Caco-2 (cell line): ENCODE data around the gene ELSPBP1. TPM values are rescaled to one million over a fixed set of nuclear protein-coding genes. Genes with fewer than 3 reads are reported as not detected.

ENCODE experiments used
- BruUV-seq: library from RNA; stranded (reverse); fragments of 400-500 nt; replicated peaks from 2 replicates; lab custom pipeline; 2021; lab: Mats Ljungman, UMichigan
- CTCF ChIA-PET: fragments of 300-600 bp; sonication (Branson Sonifier 250); formaldehyde crosslinking; loops from one replicate; lab custom pipeline; 2022; ENCODE audit warnings: antibody characterized with exemption; lab: Charles Lee
- POLR2A ChIA-PET: fragments of 300-600 bp; sonication (Branson Sonifier 250); formaldehyde crosslinking; loops from one replicate; lab custom pipeline; 2022; ENCODE audit warnings: antibody characterized with exemption; lab: Charles Lee
- DNase-seq, 2 experiments: peaks; one replicate each; pipeline versions ENCODE4 v3.0.0 to v3.0.0-alpha.2; 2020 to 2022
- H3K27me3 ChIP-seq: replicated peaks from 2 replicates; pipeline ENCODE4 v1.6.0; 2011; ENCODE audit warnings: low read length; ENCODE audit not compliant: control insufficient read depth, insufficient read depth
- H3K36me3 ChIP-seq: 2 replicates; pipeline ENCODE4 v1.5.1; 2011; ENCODE audit warnings: low read length; ENCODE audit not compliant: control insufficient read depth, insufficient read depth
- H3K4me1 ChIP-seq: fragments of 250-450 bp; sonication (Bioruptor Pico); 2 replicates; pipeline ENCODE4 v1.5.1; 2020; ENCODE audit warnings: mild to moderate bottlenecking
- H3K4me3 ChIP-seq: 2 replicates; pipeline ENCODE4 v1.5.1; 2011; ENCODE audit warnings: low read depth, mild to moderate bottlenecking, control low read depth, low read length
- H3K9me3 ChIP-seq: fragments of 250-450 bp; sonication (Bioruptor Pico); 2 replicates; pipeline ENCODE4 v1.5.1; 2020; ENCODE audit warnings: mild to moderate bottlenecking, moderate library complexity
- H3K27ac Mint-ChIP-seq: one replicate; pipeline ENCODE4 v1.8.0; 2022; ENCODE audit warnings: mixed read lengths; ENCODE audit not compliant: unreplicated experiment
- H3K27me3 Mint-ChIP-seq: one replicate; pipeline ENCODE4 v1.8.0; 2022; ENCODE audit warnings: mixed read lengths; ENCODE audit not compliant: insufficient read depth, unreplicated experiment
- H3K36me3 Mint-ChIP-seq: one replicate; pipeline ENCODE4 v1.8.0; 2022; ENCODE audit warnings: mild to moderate bottlenecking, mixed read lengths; ENCODE audit not compliant: insufficient read depth, unreplicated experiment
- H3K4me1 Mint-ChIP-seq: one replicate; pipeline ENCODE4 v1.8.0; 2022; ENCODE audit warnings: low read depth, mixed read lengths; ENCODE audit not compliant: unreplicated experiment
- H3K4me3 Mint-ChIP-seq: one replicate; pipeline ENCODE4 v1.8.0; 2022; ENCODE audit warnings: mild to moderate bottlenecking, moderate library complexity, mixed read lengths; ENCODE audit not compliant: unreplicated experiment
- H3K9me3 Mint-ChIP-seq: one replicate; pipeline ENCODE4 v1.8.0; 2022; ENCODE audit warnings: mixed read lengths; ENCODE audit not compliant: unreplicated experiment
- CTCF ChIP-seq, 2 experiments: fragments of 200-600 bp in 1 of 2; IDR thresholded peaks; 1 replicate in 1 of 2; 2 replicates in 1 of 2; pipeline versions ENCODE4 v1.5.1 to v1.8.0; 2011 to 2022; ENCODE audit warnings: antibody characterized with exemption in 1 of 2, control low read depth in 1 of 2, inconsistent platforms in 1 of 2, low read depth in 1 of 2, low read length in 1 of 2, mild to moderate bottlenecking in 1 of 2, moderate library complexity in 1 of 2; ENCODE audit not compliant: insufficient read depth in 1 of 2, severe bottlenecking in 1 of 2, unreplicated experiment in 1 of 2
- intact Hi-C: fragments of 100-400 bp; cut with micrococcal nuclease; formaldehyde crosslinking; loops from one replicate; pipeline ENCODE4 v1.10.0; 2022; ENCODE audit not compliant: unreplicated experiment
- total RNA-seq: library from RNA; stranded (reverse); gene quantifications from 2 replicates; pipeline ENCODE4 v1.2.3, GENCODE V29; 2022

Gene ELSPBP1
- total RNA-seq, 1 experiment from 2014 or later, result not detected

- CTCF ChIA-PET, result no interaction called here
- Histone ChIP-seq H3K27me3 (no peaks in the 10 kb centered on the region), H3K4me1 (no peaks in the 10 kb centered on the region), H3K36me3 (no peaks in the 10 kb centered on the region), H3K9me3 (peaks cover 7% of the 10 kb centered on the region; the same call in 1 of the 2 replicates), H3K4me3 (no peak overlapping the region)
- no peak overlapping the region for H3K4me3 Mint-ChIP-seq
- H3K27me3 Mint-ChIP-seq, result peaks cover 15% of the 10 kb centered on the region
- H3K9me3 Mint-ChIP-seq, result peaks cover 10% of the 10 kb centered on the region
- no peak overlapping the region for H3K27ac Mint-ChIP-seq
- H3K4me1 Mint-ChIP-seq, result no peaks in the 10 kb centered on the region
- DNase-seq, result no peak
- no peak for TF ChIP-seq CTCF (IDR thresholded peaks at IDR 0.05; ENCODE audit: insufficient read depth in 1 of 2, low read depth in 1 of 2, low read length in 1 of 2, severe bottlenecking in 1 of 2, unreplicated experiment in 1 of 2)
- intact Hi-C loops, result no loop called here
- no TSS peak for BruUV-seq
- no peaks in the 10 kb centered on the region for H3K36me3 Mint-ChIP-seq
- POLR2A ChIA-PET, result no interaction called here
These were observed 58.6 kb downstream of the ELSPBP1 start for GRCh38 chr19:48053076-48053475.

GRCh38 chr19:48053856-48054255, 59.4 kb downstream of the ELSPBP1 start:
- Mint-ChIP-seq H3K27ac (no peak overlapping the region), H3K4me1 (no peaks in the 10 kb centered on the region), H3K9me3 (peaks cover 10% of the 10 kb centered on the region), H3K4me3 (no peak overlapping the region), H3K27me3 (peaks cover 14% of the 10 kb centered on the region), H3K36me3 (no peaks in the 10 kb centered on the region)
- intact Hi-C loops, result no loop called here
- Histone ChIP-seq H3K9me3 (peaks cover 7% of the 10 kb centered on the region; the same call in 1 of the 2 replicates), H3K36me3 (no peaks in the 10 kb centered on the region), H3K4me1 (no peaks in the 10 kb centered on the region), H3K27me3 (no peaks in the 10 kb centered on the region), H3K4me3 (no peak overlapping the region)
- ChIA-PET CTCF (no interaction called here), POLR2A (no interaction called here)
- DNase-seq, result no peak
- TF ChIP-seq CTCF (IDR thresholded peaks at IDR 0.05; ENCODE audit: insufficient read depth in 1 of 2, low read depth in 1 of 2, low read length in 1 of 2, severe bottlenecking in 1 of 2, unreplicated experiment in 1 of 2), result no peak
- no TSS peak for BruUV-seq

- Histone ChIP-seq H3K36me3 (no peaks in the 10 kb centered on the region), H3K27me3 (no peaks in the 10 kb centered on the region), H3K9me3 (no peaks in the 10 kb centered on the region), H3K4me1 (no peaks in the 10 kb centered on the region), H3K4me3 (no peak overlapping the region)
- no peak overlapping the region for H3K27ac Mint-ChIP-seq
- ChIA-PET CTCF (interaction anchor here (0.7 kb wide), 1 partner anchor 94 kb away, joined by 5 read pairs; no protein-coding TSS in a partner anchor), POLR2A (no interaction called here)
- no TSS peak for BruUV-seq
- DNase-seq, result no peak
- no peaks in the 10 kb centered on the region for H3K9me3 Mint-ChIP-seq
- H3K36me3 Mint-ChIP-seq, result no peaks in the 10 kb centered on the region
- intact Hi-C loops, result no loop called here
- peaks cover 8% of the 10 kb centered on the region for H3K27me3 Mint-ChIP-seq
- no peaks in the 10 kb centered on the region for H3K4me1 Mint-ChIP-seq
- TF ChIP-seq CTCF (IDR thresholded peaks at IDR 0.05; ENCODE audit: insufficient read depth in 1 of 2, low read depth in 1 of 2, low read length in 1 of 2, severe bottlenecking in 1 of 2, unreplicated experiment in 1 of 2), result no peak
- H3K4me3 Mint-ChIP-seq, result no peak overlapping the region
These were observed 64.9 kb downstream of the ELSPBP1 start for GRCh38 chr19:48059331-48059730.
